H1 (cell line): ENCODE results near the gene DOCK10. TPM values are rescaled to one million over a fixed set of nuclear protein-coding genes. Genes with fewer than 3 reads are reported as not detected.

ENCODE experiments used
- CTCF ChIA-PET: fragments of 300-600 bp; sonication (Branson Sonifier 250); formaldehyde crosslinking; loops from one replicate; lab custom pipeline; 2021; ENCODE audit not compliant: partially characterized antibody; lab: Charles Lee
- POLR2A ChIA-PET: fragments of 300-600 bp; sonication (Branson Sonifier 250); formaldehyde crosslinking; loops from one replicate; lab custom pipeline; 2021; ENCODE audit warnings: inconsistent platforms; ENCODE audit not compliant: partially characterized antibody; lab: Charles Lee
- DNase-seq, 2 experiments: peaks; one replicate each; pipeline versions ENCODE4 v3.0.0 to v3.0.0-alpha.2; 2010 to 2022; ENCODE audit warnings: low spot score in 2 of 2, low read depth in 1 of 2, mixed read lengths in 1 of 2
- FAIRE-seq: peaks from 2 replicates; lab custom pipeline; 2011; peaks lifted over from hg19 to GRCh38; lab: Jason Lieb, UNC
- H2AFZ ChIP-seq: 2 replicates; pipeline ENCODE4 v1.8.1; 2012; ENCODE audit warnings: low read length, inconsistent platforms
- H2AK5ac ChIP-seq: 2 replicates; pipeline ENCODE4 v1.6.1; 2013; ENCODE audit warnings: low read depth, low read length
- H2BK120ac ChIP-seq: replicated peaks from 2 replicates; pipeline ENCODE3; 2013; ENCODE audit warnings: low read depth, low read length, inconsistent platforms
- H2BK12ac ChIP-seq: 2 replicates; pipeline ENCODE4 v1.6.1; 2013; ENCODE audit warnings: low read depth, low read length
- H2BK15ac ChIP-seq: 2 replicates; pipeline ENCODE4 v1.6.1; 2013; ENCODE audit warnings: low read length
- H2BK20ac ChIP-seq: 2 replicates; pipeline ENCODE4 v1.6.1; 2013; ENCODE audit warnings: low read length
- H2BK5ac ChIP-seq: 2 replicates; pipeline ENCODE4 v1.6.1; 2013; ENCODE audit warnings: low read depth, low read length
- H3K14ac ChIP-seq: 2 replicates; pipeline ENCODE4 v1.6.1; 2013; ENCODE audit warnings: inconsistent platforms; ENCODE audit not compliant: insufficient read length
- H3K18ac ChIP-seq: 2 replicates; pipeline ENCODE4 v1.6.1; 2013; ENCODE audit warnings: low read length; ENCODE audit errors: extremely low read depth
- H3K23ac ChIP-seq: 2 replicates; pipeline ENCODE4 v1.6.1; 2013; ENCODE audit warnings: inconsistent platforms; ENCODE audit not compliant: insufficient read length
- H3K23me2 ChIP-seq: 2 replicates; pipeline ENCODE4 v1.6.1; 2013; ENCODE audit warnings: low read depth, low read length
- H3K27ac ChIP-seq: 2 replicates; pipeline ENCODE4 v1.6.1; 2011; ENCODE audit warnings: low read depth, low read length, inconsistent platforms
- H3K27me3 ChIP-seq, 4 experiments: replicated peaks in 1 of 4; 1 replicate in 1 of 4; 2 replicates in 3 of 4; pipeline versions ENCODE4 v1.6.1 to v1.8.1; 2011 to 2013; ENCODE audit warnings: low read length in 3 of 4, mild to moderate bottlenecking in 3 of 4, inconsistent platforms in 2 of 4, mixed read lengths in 2 of 4, moderate library complexity in 1 of 4; ENCODE audit not compliant: control insufficient read depth in 3 of 4, insufficient read depth in 3 of 4; ENCODE audit errors: extremely low read depth in 1 of 4
- H3K36me3 ChIP-seq, 4 experiments: 2 replicates each; pipeline versions ENCODE4 v1.6.1 to v1.8.1; 2011 to 2013; ENCODE audit warnings: mild to moderate bottlenecking in 4 of 4, low read length in 3 of 4, moderate library complexity in 2 of 4, control low read depth in 1 of 4, inconsistent platforms in 1 of 4; ENCODE audit not compliant: insufficient read depth in 4 of 4, control insufficient read depth in 2 of 4
- H3K4ac ChIP-seq: replicated peaks from 2 replicates; pipeline ENCODE3; 2013; ENCODE audit warnings: low read length, low read depth, mixed read lengths, inconsistent platforms; ENCODE audit not compliant: insufficient read length
- H3K4me1 ChIP-seq, 4 experiments: replicated peaks in 1 of 4; 1 replicate in 1 of 4; 2 replicates in 3 of 4; pipeline versions ENCODE4 v1.6.1 to v1.8.1; 2011 to 2013; ENCODE audit warnings: low read length in 3 of 4, inconsistent platforms in 2 of 4, mixed read lengths in 1 of 4; ENCODE audit not compliant: insufficient read depth in 4 of 4, control insufficient read depth in 3 of 4
- H3K4me2 ChIP-seq, 2 experiments: 2 replicates each; pipeline versions ENCODE4 v1.6.1 to v1.8.1; 2011 to 2013; ENCODE audit warnings: low read depth in 2 of 2, low read length in 2 of 2, control low read depth in 1 of 2, inconsistent platforms in 1 of 2, mild to moderate bottlenecking in 1 of 2; ENCODE audit not compliant: insufficient read depth in 1 of 2
- H3K4me3 ChIP-seq, 4 experiments: fragments of 200-600, 300-600 bp in 1 of 4; sonication (generic), shearing (Covaris generic), sonication (Bioruptor Twin) in 1 of 4; 2 replicates each; pipeline versions ENCODE4 v1.5.1 to v1.8.1; 2011 to 2016; ENCODE audit warnings: low read length in 4 of 4, low read depth in 3 of 4, control low read depth in 2 of 4, inconsistent platforms in 2 of 4, mild to moderate bottlenecking in 2 of 4, mixed read lengths in 1 of 4, moderate library complexity in 1 of 4; ENCODE audit not compliant: insufficient read depth in 2 of 4; ENCODE audit errors: extremely low read depth in 1 of 4
- H3K56ac ChIP-seq: replicated peaks from 2 replicates; pipeline ENCODE3; 2013; ENCODE audit warnings: low read depth, mild to moderate bottlenecking, mixed read lengths, low read length, inconsistent platforms; ENCODE audit not compliant: insufficient read length
- H3K79me1 ChIP-seq: 2 replicates; pipeline ENCODE4 v1.6.1; 2013; ENCODE audit warnings: low read depth, low read length, control low read depth
- H3K79me2 ChIP-seq, 2 experiments: 2 replicates each; pipeline versions ENCODE4 v1.6.1 to v1.8.1; 2012 to 2013; ENCODE audit warnings: low read length in 2 of 2, mild to moderate bottlenecking in 2 of 2, inconsistent platforms in 1 of 2; ENCODE audit not compliant: insufficient read depth in 2 of 2, control insufficient read depth in 1 of 2
- H3K9ac ChIP-seq, 4 experiments: replicated peaks in 1 of 4; 1 replicate in 1 of 4; 2 replicates in 3 of 4; pipeline versions ENCODE4 v1.6.1 to v1.8.1; 2011 to 2013; ENCODE audit warnings: low read depth in 3 of 4, low read length in 3 of 4, control low read depth in 2 of 4, mild to moderate bottlenecking in 2 of 4, moderate library complexity in 2 of 4, inconsistent platforms in 1 of 4; ENCODE audit errors: extremely low read depth in 1 of 4
- H3K9me3 ChIP-seq, 2 experiments: 2 replicates each; pipeline versions ENCODE4 v1.6.1 to v1.8.1; 2012 to 2013; ENCODE audit warnings: mild to moderate bottlenecking in 2 of 2, moderate library complexity in 2 of 2, control low read depth in 1 of 2, inconsistent platforms in 1 of 2, low read depth in 1 of 2, low read length in 1 of 2, mixed read lengths in 1 of 2; ENCODE audit not compliant: insufficient read depth in 2 of 2
- H4K20me1 ChIP-seq, 2 experiments: replicated peaks in 1 of 2; 2 replicates each; pipeline versions ENCODE3 to v1.8.1; 2011 to 2013; ENCODE audit warnings: inconsistent platforms in 2 of 2, low read length in 2 of 2, mild to moderate bottlenecking in 1 of 2; ENCODE audit not compliant: insufficient read depth in 2 of 2, control insufficient read depth in 1 of 2
- H4K5ac ChIP-seq: 2 replicates; pipeline ENCODE4 v1.6.1; 2013; ENCODE audit warnings: low read length, low read depth, mixed read lengths, inconsistent platforms; ENCODE audit not compliant: insufficient read length
- H4K8ac ChIP-seq: 2 replicates; pipeline ENCODE4 v1.8.0; 2013; ENCODE audit warnings: mild to moderate bottlenecking, moderate library complexity, low read length, inconsistent platforms; ENCODE audit not compliant: insufficient read depth; ENCODE audit errors: extremely low read depth
- H4K91ac ChIP-seq: replicated peaks from 2 replicates; pipeline ENCODE3; 2013; ENCODE audit warnings: low read length, mixed read lengths, inconsistent platforms; ENCODE audit not compliant: insufficient read length
- CBX8 ChIP-seq: fragments of 300-800, 300-1000 bp; sonication (generic); IDR thresholded peaks from 2 replicates; pipeline ENCODE4 v1.7.1; 2016; ENCODE audit warnings: low read depth, low read length, borderline replicate concordance
- CEBPB ChIP-seq: IDR thresholded peaks from 2 replicates; pipeline ENCODE4 v1.6.1; 2012; ENCODE audit warnings: low read depth, low read length
- GABPA ChIP-seq: IDR thresholded peaks from 2 replicates; pipeline ENCODE4 v1.6.1; 2011; ENCODE audit warnings: mild to moderate bottlenecking, low read length, moderate library complexity, borderline replicate concordance; ENCODE audit not compliant: insufficient read depth
- RAD21 ChIP-seq, 2 experiments: IDR thresholded peaks in 1 of 2; conservative IDR thresholded peaks in 1 of 2; 2 replicates each; pipeline ENCODE4 v1.6.1; 2011; ENCODE audit warnings: low read depth in 2 of 2, low read length in 2 of 2, improper control_type of control experiment in 1 of 2, inconsistent platforms in 1 of 2, mild to moderate bottlenecking in 1 of 2, moderate library complexity in 1 of 2
- RNF2 ChIP-seq: fragments of 200-900, 300-1000 bp; sonication (generic); IDR thresholded peaks from 2 replicates; pipeline ENCODE4 v1.7.1; 2016; ENCODE audit warnings: borderline replicate concordance, low read depth, mild to moderate bottlenecking, antibody characterized with exemption, low read length; ENCODE audit not compliant: poor library complexity, severe bottlenecking; ENCODE audit errors: missing control alignments
- SP4 ChIP-seq: IDR thresholded peaks from 2 replicates; pipeline ENCODE4 v1.6.1; 2012; ENCODE audit warnings: low read length, inconsistent platforms
- WGBS, 2 experiments: shearing (Covaris generic) in 1 of 2; methylation state at CpG; one replicate each; pipeline versions ENCODE4 v1.1.6 to v1.1.7; 2013 to 2015; ENCODE audit warnings: low lambda C conversion rate in 2 of 2, mixed read lengths in 2 of 2, inconsistent platforms in 1 of 2, low coverage in 1 of 2, missing lambda C conversion rate in 1 of 2; ENCODE audit not compliant: insufficient replicate concordance in 2 of 2, insufficient coverage in 1 of 2, insufficient read length in 1 of 2; ENCODE audit errors: extremely low coverage in 1 of 2, missing lambda C conversion rate in 1 of 2; 5-methylcytosine and 5-hydroxymethylcytosine counted together
- polyA plus RNA-seq, 7 experiments: library from polyadenylated mRNA; depleted of rRNA in 3 of 7; stranded (reverse) in 5 of 7; unstranded in 2 of 7; fragments of >200 nt in 5 of 7; fragments of 200-250 nt in 2 of 7; gene quantifications; 1 replicate in 5 of 7; 2 replicates in 1 of 7; 4 replicates in 1 of 7; pipeline versions ENCODE4 v1.2.1 to v1.2.3, GENCODE V29; 2011 to 2013; ENCODE audit warnings: missing spikeins in 2 of 7, mixed read lengths in 2 of 7
- total RNA-seq: library from RNA; stranded (reverse); fragmentation: NEBNext Ultra II Directional; extraction: Animal tissue kit (Norgen Biotek cat#: 25700); gene quantifications from 2 replicates; pipeline ENCODE4 v1.2.1, GENCODE V29; 2021
- TF ChIP-seq, protein P1 (sequence below), 3 experiments: IDR thresholded peaks; 1 replicate in 2 of 3; 2 replicates in 1 of 3; pipeline versions ENCODE4 v1.5.1 to v1.6.1; 2011; ENCODE audit warnings: low read length in 3 of 3, mild to moderate bottlenecking in 3 of 3, inconsistent platforms in 2 of 3, low read depth in 1 of 3, moderate library complexity in 1 of 3; ENCODE audit not compliant: insufficient read depth in 1 of 3; ENCODE audit errors: control extremely low read depth in 1 of 3

DOCK10 gene
- total and polyA plus RNA-seq, 2 of the 8 experiments (the other 6 are each of a cell fraction or from before 2014, with no cell fraction given): 0.33 to 1.6 TPM

DNA sequence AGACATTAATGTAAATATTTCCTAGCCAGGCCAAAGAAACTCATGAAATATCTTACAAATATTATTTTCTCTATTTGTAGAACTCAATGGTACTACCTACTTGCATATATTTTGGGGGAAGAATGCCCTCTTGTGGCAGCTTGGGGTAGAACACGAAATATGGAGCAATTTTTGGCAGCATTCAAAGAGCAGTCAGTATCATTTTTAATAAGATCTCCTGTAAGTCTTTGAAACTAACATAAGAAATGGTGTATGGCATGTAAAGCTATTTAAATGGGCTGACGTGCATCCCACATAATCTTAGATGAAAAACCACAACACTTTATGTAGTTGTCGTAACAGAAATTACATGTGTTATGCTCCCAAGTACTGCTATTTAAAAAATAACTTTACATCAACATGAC lies 263.8 kb downstream of the DOCK10 start:
- no peak overlapping the region for H2AFZ ChIP-seq
- H3K4me2 ChIP-seq: no peak overlapping the region
- no peaks in the 10 kb centered on the region for H4K20me1 ChIP-seq
- CTCF ChIA-PET: interaction anchor here (1.0 to 3.4 kb wide), 13 partner anchors 8 to 423 kb away, joined by 3 to 13 read pairs (median 6); no protein-coding TSS in a partner anchor
- H3K27me3 ChIP-seq: no peaks in the 10 kb centered on the region
- no peak overlapping the region for H4K8ac ChIP-seq
- no peak overlapping the region for H4K5ac ChIP-seq
- H2BK5ac ChIP-seq: no peak overlapping the region
- no peak overlapping the region for H2BK15ac ChIP-seq
- FAIRE-seq: peak; percentile 68
- POLR2A ChIA-PET: no interaction called here
- H3K27ac ChIP-seq: no peak overlapping the region
- no peak overlapping the region for H2BK20ac ChIP-seq
- no peaks in the 10 kb centered on the region for H3K79me2 ChIP-seq
- DNase-seq: peak; percentile 9 to 68
- H3K4me3 ChIP-seq: no peak overlapping the region
- no peaks in the 10 kb centered on the region for H3K9me3 ChIP-seq
- H2BK120ac ChIP-seq: no peak overlapping the region
- H3K14ac ChIP-seq: no peak overlapping the region
- H4K91ac ChIP-seq: no peak overlapping the region
- H3K18ac ChIP-seq: no peak overlapping the region
- no peaks in the 10 kb centered on the region for H3K36me3 ChIP-seq
- H3K23ac ChIP-seq: no peak overlapping the region
- TF ChIP-seq GABPA (no peak), RAD21 (IDR thresholded peaks at IDR 0.05 in 1 of 2, conservative IDR thresholded peaks at IDR 0.05 in 1 of 2; ENCODE audit: low read depth in 2 of 2, low read length in 2 of 2) (peak; percentile 76 to 78), RNF2 (no peak), SP4 (no peak), CBX8 (no peak), CEBPB (no peak)
- TF ChIP-seq, protein P1, sequence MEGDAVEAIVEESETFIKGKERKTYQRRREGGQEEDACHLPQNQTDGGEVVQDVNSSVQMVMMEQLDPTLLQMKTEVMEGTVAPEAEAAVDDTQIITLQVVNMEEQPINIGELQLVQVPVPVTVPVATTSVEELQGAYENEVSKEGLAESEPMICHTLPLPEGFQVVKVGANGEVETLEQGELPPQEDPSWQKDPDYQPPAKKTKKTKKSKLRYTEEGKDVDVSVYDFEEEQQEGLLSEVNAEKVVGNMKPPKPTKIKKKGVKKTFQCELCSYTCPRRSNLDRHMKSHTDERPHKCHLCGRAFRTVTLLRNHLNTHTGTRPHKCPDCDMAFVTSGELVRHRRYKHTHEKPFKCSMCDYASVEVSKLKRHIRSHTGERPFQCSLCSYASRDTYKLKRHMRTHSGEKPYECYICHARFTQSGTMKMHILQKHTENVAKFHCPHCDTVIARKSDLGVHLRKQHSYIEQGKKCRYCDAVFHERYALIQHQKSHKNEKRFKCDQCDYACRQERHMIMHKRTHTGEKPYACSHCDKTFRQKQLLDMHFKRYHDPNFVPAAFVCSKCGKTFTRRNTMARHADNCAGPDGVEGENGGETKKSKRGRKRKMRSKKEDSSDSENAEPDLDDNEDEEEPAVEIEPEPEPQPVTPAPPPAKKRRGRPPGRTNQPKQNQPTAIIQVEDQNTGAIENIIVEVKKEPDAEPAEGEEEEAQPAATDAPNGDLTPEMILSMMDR (IDR thresholded peaks at IDR 0.05; ENCODE audit: control extremely low read depth in 1 of 3, insufficient read depth in 1 of 3, low read depth in 1 of 3, low read length in 3 of 3): peak in 2 of 3 experiments; percentile 58 to 61; a peak in 2 of 4 replicates
- H3K4ac ChIP-seq: no peak overlapping the region
- H3K9ac ChIP-seq: no peak overlapping the region
- no peaks in the 10 kb centered on the region for H3K23me2 ChIP-seq
- H2AK5ac ChIP-seq: no peak overlapping the region
- H3K56ac ChIP-seq: no peak overlapping the region
- H3K4me1 ChIP-seq: no peaks in the 10 kb centered on the region
- no peak overlapping the region for H2BK12ac ChIP-seq
- WGBS, 2 experiments: 27% methylated on average over 3 of the region's 3 CpGs; no CpG with 5 or more reads in 1 of the 2 experiments
- H3K79me1 ChIP-seq: no peaks in the 10 kb centered on the region
